Stimulated activated CD8-positive, alpha-beta memory T cell treated with anti-CD3 and anti-CD28 coated beads, Interleukin-15, amount 100 ng/mL, for 24 hours (primary cell): Measurements from ENCODE around the gene C10orf67.

Experiments
- DNase-seq: peaks from one replicate; pipeline ENCODE4 v3.0.0-alpha.2; 2020; ENCODE audit warnings: low read depth

C10orf67 gene

DNA sequence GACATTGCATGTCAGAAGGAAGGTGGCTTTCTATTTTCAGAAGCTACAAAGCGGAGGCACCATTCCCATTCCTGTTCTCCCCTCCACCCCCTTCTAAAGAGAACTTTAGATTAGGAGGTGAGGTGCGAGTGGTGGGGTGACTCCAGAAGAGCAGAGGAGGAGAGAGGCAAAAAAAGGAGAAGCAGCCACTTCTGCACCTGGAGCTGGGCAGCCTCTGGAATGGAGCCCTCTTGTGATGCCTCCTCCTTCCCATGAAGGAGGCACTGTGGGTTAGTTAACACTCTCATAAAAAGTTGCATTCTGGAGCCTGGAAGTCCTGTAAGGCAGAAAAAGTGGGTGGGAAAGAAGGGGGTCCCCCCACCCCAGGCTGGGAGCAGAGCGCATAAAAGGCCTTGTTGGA lies 147.7 kb downstream of the C10orf67 start:
- DNase-seq = no peak

DNA sequence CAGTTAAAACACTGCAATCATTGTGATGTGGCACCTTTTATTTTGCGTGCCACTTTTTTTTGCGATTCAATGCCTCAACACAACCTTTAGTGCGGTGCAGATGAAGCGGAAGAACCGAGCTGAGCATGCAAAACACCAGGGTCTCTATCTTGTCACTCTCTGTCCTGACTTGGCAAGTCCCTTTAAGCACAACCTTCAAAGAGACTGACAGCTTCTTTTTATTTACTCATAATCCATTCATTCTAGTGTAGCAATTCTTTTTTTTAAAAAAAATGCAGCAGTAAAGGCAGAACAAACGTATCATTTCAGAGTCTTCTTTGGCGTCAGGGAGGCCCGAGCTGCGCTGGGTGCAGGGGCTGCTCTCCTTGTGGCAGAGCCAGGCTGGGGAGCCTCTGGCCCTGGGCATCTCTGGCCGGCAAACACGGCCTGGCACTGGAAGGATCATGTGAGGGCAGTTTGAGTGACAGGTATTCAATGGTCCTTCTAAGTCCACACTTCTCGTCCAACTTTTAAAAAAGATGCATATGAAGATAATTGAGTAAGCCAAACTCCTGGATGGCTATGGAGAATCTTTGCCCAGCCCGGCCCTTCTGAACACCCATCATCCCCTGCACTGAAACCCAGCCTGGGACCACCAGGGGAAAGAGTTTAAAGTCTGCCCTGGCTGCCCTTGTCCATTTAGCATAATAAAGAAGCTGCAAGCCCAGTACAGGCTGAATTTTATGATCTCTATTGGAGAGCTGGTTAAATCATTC lies 148.6 kb downstream of the C10orf67 start:
- DNase-seq = no peak

DNA sequence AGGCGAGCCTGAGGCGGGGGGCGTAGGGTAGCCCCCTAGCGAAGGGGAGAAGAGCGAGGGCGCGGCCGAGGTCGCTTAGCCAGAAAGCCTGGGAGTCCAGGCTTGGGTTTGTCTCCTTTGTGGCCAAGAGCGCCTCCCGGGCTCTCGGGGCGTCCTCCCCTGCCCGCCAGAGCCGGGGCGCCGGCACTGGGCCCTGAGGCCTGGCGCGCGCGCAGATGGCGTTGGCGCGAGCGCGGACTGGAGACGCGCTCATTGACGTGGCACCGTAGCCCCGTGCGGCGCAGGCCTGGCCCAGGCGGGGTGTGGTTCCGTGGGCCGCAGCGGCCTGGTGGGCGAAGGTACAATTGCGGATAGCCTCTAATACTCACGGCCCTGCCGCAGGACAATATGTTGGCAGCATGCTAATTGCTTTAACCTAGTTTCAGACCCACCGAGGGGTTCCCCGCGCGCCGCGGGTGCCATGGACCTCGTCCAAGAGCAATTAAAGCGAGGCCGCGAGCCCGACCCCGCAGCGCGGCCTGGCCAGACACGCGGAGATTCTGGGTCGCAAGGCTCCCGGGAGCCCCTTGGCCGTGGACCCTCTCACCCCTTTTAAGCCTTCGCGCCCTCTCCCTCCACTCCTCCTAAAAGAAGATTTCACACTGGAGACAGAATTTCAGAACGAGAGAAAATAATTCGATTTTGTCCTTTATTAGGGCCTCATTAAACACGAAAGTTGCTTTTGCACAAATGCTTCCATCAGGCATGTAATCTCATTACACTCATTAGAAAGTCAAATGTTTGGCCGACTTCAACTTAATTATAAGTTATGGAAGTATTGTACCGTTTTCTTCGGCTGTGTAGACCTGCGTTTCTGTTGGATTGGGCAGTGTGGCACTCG lies 149.4 kb downstream of the C10orf67 start:
- DNase-seq = no peak

DNA sequence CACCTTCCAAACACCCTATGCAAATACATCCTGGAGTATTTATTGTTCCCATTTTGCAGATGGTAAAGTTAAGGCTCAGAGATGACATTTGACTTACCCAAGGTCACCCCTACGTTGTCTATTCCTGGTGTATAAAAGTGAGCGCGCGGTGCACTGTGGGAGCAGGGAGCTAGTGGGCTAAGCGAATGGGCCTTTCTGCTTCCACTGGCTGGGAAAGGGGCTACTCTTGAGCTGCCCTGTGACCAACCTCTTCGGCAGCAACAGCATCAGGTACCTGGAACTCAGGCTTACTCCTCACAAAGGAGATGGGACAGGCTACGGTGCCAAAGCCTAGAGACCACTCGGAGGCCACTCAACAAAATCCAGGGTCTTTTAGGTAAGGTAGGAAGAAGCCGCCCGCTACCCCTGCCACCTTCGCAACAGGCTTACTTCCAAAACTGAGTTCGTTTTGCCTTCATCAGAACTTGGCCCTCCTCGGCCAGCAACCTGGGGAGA lies 150.1 kb downstream of the C10orf67 start:
- no peak for DNase-seq

DNA sequence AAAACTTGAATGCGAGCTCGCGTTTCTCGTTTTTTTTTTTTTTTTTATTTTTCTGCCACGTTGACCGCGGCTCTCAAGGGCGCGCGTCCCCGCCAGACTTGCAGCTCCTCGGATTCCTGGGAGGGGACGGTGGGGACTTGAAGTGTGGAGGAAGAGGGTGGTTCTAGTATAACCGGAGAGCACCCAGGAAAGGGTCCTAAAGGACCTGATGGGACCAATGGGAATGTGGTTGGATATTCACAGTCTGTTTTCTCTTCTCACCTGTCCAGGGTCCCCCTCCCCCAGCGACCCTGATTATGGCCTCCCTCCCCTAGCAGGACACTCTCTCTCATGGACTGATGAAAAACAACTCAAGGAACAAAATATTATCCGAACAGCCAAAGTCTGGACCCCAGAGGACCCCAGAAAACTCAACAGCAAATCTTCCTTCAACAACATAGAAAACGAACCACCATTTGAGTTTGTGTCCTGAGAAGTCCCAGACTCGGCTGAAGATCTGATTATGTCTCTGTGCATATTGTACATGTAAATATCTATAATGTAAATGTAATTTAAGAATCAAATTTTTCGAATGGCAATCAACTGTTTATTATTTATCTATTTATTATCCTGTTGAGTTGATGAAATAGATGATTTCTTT lies 151.0 kb downstream of the C10orf67 start:
- no peak for DNase-seq

DNA sequence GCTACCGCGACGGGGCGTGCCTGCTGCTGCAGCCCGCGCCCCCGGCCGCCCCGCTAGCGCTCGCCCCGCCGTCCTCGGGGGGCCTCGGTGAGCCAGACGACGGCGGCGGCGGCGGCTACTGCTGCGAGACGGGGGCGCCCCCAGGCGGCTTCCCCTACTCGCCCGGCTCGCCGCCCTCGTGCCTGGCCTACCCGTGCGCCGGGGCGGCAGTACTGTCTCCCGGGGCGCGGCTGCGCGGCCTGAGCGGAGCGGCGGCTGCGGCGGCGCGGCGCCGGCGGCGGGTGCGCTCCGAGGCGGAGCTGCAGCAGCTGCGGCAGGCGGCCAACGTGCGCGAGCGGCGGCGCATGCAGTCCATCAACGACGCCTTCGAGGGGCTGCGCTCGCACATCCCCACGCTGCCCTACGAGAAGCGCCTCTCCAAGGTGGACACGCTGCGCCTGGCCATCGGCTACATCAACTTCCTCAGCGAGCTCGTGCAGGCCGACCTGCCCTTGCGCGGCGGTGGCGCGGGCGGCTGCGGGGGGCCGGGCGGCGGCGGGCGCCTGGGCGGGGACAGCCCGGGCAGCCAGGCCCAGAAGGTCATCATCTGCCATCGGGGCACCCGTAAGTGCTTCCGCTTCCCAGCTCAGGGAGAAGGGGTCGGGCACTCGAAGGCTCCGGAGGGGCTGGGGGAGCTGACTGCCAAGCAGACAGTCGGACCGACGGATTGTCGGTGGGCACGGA lies 151.7 kb downstream of the C10orf67 start:
- DNase-seq = no peak

DNA sequence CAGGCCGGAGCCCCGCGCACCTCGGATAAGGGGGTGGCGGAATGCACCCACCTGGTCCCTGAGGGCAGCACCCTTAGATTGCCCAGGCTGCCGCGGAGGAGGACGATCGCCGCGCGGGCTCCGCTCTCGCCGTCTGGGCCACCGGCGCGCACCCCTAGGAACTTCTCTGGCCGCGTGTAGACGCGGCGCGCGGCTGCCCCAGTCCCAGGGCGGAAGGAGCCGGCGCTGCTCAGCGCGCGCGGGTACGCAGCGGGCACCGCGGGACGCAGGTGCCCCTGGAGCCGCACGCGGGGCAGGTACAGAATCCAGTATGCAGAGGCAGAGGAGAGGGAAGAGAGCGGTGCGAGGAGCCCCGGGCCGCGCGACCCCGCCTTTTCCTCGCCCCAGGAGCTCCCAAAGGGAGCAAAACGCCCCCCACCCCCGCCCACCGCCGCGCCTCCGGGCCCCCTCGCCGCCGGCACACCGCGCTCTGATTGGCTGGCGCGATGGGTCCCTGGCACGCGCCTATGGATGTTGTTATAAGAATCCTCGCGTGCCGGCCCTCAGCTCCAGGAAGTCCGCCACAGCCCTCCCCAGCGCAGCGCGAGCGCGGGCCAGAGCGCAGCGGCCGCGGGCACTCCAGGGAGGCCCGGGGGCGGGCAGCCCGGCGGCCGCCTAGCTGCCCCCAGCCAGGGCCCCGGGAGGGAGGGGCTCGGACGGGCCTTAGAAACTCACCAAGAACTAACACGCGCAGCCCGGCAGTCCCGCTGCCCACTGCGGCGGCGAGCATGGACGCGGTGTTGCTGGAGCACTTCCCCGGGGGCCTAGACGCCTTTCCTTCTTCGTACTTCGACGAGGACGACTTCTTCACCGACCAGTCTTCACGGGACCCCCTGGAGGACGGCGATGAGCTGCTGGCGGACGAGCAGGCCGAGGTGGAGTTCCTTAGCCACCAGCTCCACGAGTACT lies 152.6 kb downstream of the C10orf67 start, which contains the start of gene PTF1A:
Gene PTF1A, plus strand, starts transcription at position 549 of the 948 bp plus-strand sequence. Its CDS starts 219 bp downstream, at position 768.
- DNase-seq = no peak

DNA sequence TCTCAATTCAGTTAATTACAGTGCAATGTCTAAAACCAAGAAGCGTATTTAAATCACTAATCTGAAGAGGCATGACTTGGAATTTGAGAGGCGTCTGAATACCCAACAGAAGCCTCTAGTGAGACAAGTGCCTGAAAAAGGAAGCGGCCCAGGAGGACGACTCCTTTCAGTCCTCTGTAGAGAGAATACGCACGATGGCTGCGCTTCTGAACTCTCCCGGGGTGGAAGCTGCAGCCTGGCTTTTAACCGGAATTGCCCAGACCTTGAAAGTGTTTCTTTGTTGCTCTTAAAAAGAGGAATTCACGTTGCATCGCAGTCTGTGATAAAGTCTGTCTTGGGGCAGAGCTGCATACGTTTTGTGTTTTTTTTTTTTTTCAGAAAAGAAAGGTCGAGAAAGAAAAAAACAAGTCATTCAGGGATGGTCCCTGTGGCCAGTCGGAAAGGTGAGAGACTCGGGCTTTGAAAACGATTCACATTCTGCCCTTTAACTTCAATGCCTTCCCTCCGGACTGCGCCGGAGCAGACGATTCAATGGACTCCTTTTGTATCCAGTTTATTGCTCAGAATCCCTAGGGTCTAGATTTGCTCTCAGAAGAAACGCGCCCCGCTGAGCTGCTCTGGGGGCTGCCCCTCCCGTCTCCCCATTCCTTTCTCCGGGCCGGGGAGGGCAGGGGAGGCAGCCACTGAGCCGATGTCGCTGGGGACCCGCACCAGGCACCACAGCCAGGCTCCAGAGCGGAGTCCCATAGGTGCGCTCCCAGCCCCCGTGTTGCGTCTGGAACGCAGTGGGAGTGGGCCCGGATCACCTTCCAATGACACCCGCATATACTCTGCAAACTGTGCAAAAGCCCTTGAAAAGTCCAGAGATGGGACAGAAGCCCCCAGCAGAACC lies 153.5 kb downstream of the C10orf67 start:
- DNase-seq = no peak

DNA sequence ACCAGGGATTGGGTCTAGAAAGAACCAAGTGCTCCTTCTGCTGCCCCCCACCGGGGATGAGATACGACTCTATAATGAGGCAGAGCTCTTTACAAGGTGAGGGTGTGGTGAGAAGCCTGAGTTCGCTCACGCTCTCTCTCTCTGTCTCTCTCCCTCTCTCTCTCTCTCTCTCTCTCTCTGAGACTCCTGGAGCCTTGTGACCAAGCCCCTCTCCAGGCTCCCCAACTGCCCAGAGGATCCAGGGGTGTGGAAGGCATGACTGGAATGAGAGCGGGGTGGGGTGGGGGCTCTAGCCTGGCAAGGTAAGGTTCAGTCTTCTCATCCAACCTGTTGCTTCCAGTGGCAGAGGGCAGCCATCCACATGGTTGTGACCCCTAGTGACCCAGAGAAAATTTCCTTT lies 155.6 kb downstream of the C10orf67 start:
- DNase-seq = no peak

DNA sequence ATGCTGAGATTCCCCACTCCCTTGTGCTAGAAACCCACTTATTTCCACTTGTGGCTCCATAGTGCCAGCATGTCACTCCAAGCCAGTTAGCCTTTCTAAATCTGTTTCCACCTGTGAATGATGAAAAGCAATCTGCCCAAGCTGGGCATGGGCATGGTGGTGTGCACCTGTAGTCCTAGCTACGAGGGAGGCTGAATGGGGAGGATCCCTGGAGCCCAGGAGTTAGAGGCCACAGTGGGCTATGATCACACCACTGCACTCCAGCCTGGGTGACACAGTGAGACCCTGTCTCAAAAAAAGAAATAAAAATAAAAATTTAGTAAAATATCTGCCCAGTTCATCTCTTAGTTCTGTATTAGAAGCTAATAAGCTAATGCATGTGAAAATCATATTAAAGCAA lies 157.4 kb downstream of the C10orf67 start:
- DNase-seq = no peak

DNA sequence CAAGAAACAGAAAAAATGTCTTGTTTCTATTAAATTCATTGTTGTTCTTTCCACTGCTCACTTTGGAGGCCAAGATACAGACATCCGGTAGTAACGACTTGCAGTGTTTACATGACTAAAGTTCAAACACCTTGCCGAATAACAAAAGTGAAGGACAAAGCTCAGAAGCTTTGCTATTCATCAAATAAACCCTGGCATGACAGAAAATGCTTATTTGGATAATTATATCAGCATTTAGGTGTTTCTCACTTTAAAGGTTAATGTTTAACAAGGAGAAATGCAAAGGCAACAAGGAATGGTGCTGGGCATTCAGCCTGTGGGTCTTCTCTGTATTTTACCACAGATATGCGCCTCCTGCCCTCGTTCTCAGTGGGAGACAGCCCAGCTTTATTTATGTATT lies 157.9 kb downstream of the C10orf67 start:
- no peak for DNase-seq

DNA sequence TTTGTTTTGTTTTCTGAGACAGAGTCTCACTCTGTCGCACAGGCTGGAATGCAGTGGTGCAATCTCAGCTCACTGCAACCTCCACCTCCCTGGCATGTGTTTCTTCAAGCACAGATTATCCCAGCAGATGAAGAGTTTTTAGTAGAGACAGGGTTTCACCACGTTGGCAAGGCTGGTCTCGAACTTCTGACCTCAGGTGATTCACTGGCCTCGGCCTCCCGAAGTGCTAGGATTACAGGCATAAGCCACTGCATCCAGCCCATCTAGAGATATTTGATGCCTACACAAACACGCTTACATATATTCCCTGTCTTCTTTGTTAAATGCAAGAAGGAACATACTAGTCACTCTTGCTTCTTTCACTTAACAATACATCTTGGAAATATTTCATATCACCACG lies 158.4 kb downstream of the C10orf67 start:
- DNase-seq = no peak

DNA sequence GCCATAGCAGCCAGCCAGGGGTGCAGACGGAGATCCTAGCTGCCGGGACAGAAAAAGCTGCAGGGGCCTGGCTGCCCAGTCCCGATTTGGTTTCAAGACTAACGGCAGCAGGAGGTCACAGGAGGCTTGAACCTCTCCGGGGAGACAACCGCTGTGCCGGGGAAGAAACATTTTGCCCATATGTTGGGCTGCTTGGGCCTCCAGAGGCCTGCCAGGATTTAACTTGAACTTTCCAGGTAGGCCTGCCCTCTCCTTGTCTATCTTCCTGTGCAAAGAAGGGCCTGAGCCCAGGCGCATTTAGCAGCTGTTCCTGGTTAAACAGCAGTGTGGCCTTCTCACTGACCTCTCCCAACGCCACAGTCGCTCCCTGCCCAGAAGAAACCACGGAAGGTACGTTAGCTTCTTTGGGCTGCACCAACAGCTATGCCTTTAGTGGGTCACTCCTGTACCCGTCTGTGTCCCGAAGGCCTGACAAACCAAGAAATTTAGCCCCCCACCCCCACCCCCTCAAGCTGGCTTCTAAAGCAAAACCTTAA lies 169.6 kb downstream of the C10orf67 start:
- no peak for DNase-seq

DNA sequence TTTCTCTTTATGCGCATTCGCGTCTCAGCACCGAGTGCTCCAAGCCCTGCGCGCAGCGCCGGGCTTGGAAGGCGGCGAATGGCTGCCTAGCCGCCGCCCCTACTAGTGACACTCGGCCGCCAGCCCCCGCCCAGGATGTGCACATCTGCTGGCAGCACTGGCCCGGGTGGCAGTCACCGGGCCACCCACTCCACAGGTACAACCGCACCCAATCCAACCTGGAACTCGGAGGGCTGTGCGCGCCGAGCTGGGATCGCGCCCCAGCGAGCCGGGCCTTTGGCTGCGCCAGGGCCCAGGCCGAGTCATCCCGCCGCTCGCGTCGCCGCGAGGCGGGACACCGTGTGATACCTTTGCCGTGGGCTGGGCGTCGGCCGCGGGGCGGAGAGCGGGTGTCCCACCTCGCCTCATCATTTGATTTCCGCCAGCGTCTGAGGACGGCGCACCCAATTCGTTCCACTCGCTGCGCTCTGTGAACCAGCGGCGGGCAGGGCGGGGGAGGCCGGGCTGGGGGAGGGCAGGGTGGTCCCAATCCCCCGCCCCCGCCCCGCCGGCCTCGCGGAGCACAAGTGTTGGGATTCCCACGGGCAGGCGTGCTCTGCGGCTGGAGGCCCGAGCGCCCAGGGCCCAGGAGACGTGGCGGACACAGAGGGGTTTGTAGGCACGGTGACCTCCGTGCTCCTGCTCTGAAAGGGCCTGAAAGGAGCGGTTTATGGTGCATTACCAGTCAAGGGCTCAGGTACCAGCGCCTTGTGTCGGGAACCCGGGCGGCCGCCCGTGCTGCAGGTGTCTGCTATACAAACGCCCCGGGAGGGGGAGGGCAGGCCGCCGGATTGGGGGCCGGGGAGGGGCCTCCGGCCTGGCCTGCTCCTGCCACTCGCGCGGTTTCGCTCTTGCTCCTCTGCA lies 170.3 kb downstream of the C10orf67 start:
- no peak for DNase-seq

DNA sequence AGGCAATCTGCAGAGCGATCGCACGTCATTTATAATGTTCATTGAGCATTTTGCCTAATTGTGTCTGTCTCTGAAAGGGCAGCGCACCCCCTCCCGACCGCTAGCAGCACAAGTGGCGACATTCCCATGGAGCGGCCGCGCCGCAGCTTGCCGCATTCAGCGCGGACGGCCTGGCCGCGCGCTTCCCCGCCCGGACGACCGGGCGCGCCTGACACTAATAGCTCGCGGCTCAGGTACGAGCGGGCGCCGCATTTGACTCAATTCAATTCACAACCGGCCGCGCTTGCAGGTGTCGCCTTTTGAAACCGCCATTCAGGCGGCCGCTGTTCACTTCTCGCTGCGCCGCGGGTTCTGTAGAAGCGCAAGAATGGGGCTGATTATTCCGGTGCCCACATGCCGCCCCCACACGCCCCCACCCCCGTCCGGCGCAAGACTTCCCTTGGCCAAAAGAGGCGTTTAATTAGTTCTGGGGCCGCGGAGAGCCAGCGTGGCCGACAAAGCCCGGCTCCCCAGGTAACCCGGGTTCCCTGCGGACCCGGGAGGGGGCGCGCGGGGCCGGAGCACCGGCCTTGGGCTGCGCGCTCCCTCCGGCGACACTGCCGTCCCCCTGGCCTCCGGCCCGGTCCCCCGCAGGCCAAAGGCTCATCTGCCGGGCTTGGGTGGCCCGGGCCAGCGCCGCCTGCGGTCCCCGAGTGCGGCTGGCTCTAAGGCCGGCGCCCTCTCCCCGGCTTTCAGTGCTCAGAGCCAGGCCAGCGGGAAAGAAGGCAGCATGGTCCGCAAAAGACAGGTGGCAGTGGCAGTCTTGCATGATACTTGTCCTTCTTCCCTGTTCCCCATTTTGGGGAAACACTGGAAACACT lies 171.2 kb downstream of the C10orf67 start:
- no peak for DNase-seq

DNA sequence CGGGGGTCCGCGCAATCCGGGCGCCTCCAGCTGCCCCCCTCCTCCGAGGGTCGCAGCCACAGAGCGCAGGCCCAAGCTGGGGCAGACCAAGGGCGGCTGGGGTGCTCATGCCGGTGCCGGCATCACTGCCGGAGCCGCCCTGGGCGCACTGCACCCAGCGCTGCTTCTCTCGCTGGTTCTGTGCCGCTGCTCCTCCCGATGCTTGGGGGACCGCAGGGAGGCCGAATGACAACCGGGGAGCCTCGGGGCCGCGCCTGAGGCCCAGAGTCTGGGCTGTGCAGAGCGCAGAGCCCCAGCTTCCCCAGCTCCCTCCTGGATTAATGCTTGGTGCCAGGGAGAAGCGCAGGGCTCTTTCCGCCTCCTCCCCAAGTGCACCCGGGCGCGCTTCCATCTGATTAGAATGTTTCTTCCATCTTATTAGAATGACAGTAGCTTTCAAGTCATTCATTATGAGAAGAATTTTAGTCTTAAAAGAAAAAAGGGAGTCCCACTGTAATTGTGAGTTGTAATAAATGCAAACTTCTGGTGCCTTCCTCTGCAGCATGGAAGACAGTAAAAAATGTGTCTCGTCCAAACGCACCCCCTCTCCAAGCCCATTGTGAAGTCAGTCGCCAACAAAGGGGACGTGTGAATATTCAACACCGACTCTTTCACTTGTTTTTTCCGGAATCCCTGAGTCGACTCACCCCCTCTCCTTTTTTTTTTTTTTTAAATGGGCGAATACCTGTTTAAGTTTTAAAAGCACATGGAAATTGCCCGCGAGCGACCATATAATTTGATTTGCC lies 172.0 kb downstream of the C10orf67 start:
- no peak for DNase-seq
